ENCODE results near the gene WDFY4. TPM values are rescaled to one million over a fixed set of nuclear protein-coding genes. Genes with fewer than 3 reads are reported as not detected.

The WDFY4 gene
- total RNA-seq, 1 donor from 2014 or later: 33.8 TPM

GRCh38 chr10:48744587-48744986 is 59.9 kb downstream of the WDFY4 start:
- no peak overlapping the region for H3K27ac ChIP-seq
- H3K4me3 ChIP-seq: no peak overlapping the region
- no peaks in the 10 kb centered on the region for H3K27me3 ChIP-seq
- intact Hi-C loops (cut with DNase I): no loop called here
- TF ChIP-seq CTCF (IDR thresholded peaks at IDR 0.05): no peak
- DNase-seq (ENCODE audit: low spot score in 2 of 2): no peak
- no peaks in the 10 kb centered on the region for H3K9me3 ChIP-seq
- H3K36me3 ChIP-seq: no peaks in the 10 kb centered on the region
- H3K4me1 ChIP-seq: no peaks in the 10 kb centered on the region

- no peak overlapping the region for H3K27ac ChIP-seq
- no peak for TF ChIP-seq CTCF (IDR thresholded peaks at IDR 0.05)
- H3K4me3 ChIP-seq: no peak overlapping the region
- H3K27me3 ChIP-seq: no peaks in the 10 kb centered on the region
- no peaks in the 10 kb centered on the region for H3K4me1 ChIP-seq
- no peaks in the 10 kb centered on the region for H3K9me3 ChIP-seq
- intact Hi-C loops (cut with DNase I): no loop called here
- H3K36me3 ChIP-seq: no peaks in the 10 kb centered on the region
- DNase-seq (ENCODE audit: low spot score in 2 of 2): no peak
Observed at GRCh38 chr10:48745662-48746245, 61.1 kb downstream of the WDFY4 start.

GRCh38 chr10:48748573-48748972 is 63.9 kb downstream of the WDFY4 start:
- Histone ChIP-seq H3K9me3 (no peaks in the 10 kb centered on the region), H3K4me1 (no peaks in the 10 kb centered on the region), H3K27me3 (no peaks in the 10 kb centered on the region), H3K27ac (no peak overlapping the region), H3K36me3 (no peaks in the 10 kb centered on the region), H3K4me3 (no peak overlapping the region)
- intact Hi-C loops (cut with DNase I): no loop called here
- no peak for DNase-seq (ENCODE audit: low spot score in 2 of 2)
- no peak for TF ChIP-seq CTCF (IDR thresholded peaks at IDR 0.05)

GRCh38 chr10:48749254-48749787 is 64.6 kb downstream of the WDFY4 start:
- Histone ChIP-seq H3K4me3 (no peak overlapping the region), H3K36me3 (no peaks in the 10 kb centered on the region), H3K27ac (no peak overlapping the region), H3K4me1 (no peaks in the 10 kb centered on the region), H3K9me3 (no peaks in the 10 kb centered on the region), H3K27me3 (no peaks in the 10 kb centered on the region)
- no peak for TF ChIP-seq CTCF (IDR thresholded peaks at IDR 0.05)
- intact Hi-C loops (cut with DNase I): no loop called here
- DNase-seq (ENCODE audit: low spot score in 2 of 2): no peak

GRCh38 chr10:48750019-48750418 is 65.3 kb downstream of the WDFY4 start:
- no peak for TF ChIP-seq CTCF (IDR thresholded peaks at IDR 0.05)
- Histone ChIP-seq H3K4me3 (no peak overlapping the region), H3K4me1 (no peaks in the 10 kb centered on the region), H3K27ac (no peak overlapping the region), H3K9me3 (no peaks in the 10 kb centered on the region), H3K36me3 (no peaks in the 10 kb centered on the region), H3K27me3 (no peaks in the 10 kb centered on the region)
- intact Hi-C loops (cut with DNase I): no loop called here
- DNase-seq (ENCODE audit: low spot score in 2 of 2): no peak

- TF ChIP-seq CTCF (IDR thresholded peaks at IDR 0.05): no peak
- no peaks in the 10 kb centered on the region for H3K27me3 ChIP-seq
- no peak overlapping the region for H3K27ac ChIP-seq
- no peak overlapping the region for H3K4me3 ChIP-seq
- DNase-seq (ENCODE audit: low spot score in 2 of 2): no peak
- no peaks in the 10 kb centered on the region for H3K4me1 ChIP-seq
- no peaks in the 10 kb centered on the region for H3K9me3 ChIP-seq
- intact Hi-C loops (cut with DNase I): no loop called here
- no peaks in the 10 kb centered on the region for H3K36me3 ChIP-seq
Observed at GRCh38 chr10:48750991-48751390, 66.3 kb downstream of the WDFY4 start.
